PC-9 (cell line): ENCODE results near the gene LHX1.

ENCODE experiments used
- EZH2 ChIP-seq: fragments of 200-600 bp; sonication (generic); IDR thresholded peaks from 2 replicates; pipeline ENCODE4 v1.8.0; 2017; ENCODE audit warnings: antibody characterized with exemption, low read depth
- TF ChIP-seq, protein P1 (sequence below): fragments of 200-600 bp; sonication (generic); conservative IDR thresholded peaks from 2 replicates; pipeline ENCODE4 v1.6.1; 2017; ENCODE audit warnings: mixed run types, antibody characterized with exemption, mild to moderate bottlenecking, moderate library complexity

GRCh38 chr17:36947922-36948716, 10.8 kb downstream of the LHX1 start:
- TF ChIP-seq, protein P1, sequence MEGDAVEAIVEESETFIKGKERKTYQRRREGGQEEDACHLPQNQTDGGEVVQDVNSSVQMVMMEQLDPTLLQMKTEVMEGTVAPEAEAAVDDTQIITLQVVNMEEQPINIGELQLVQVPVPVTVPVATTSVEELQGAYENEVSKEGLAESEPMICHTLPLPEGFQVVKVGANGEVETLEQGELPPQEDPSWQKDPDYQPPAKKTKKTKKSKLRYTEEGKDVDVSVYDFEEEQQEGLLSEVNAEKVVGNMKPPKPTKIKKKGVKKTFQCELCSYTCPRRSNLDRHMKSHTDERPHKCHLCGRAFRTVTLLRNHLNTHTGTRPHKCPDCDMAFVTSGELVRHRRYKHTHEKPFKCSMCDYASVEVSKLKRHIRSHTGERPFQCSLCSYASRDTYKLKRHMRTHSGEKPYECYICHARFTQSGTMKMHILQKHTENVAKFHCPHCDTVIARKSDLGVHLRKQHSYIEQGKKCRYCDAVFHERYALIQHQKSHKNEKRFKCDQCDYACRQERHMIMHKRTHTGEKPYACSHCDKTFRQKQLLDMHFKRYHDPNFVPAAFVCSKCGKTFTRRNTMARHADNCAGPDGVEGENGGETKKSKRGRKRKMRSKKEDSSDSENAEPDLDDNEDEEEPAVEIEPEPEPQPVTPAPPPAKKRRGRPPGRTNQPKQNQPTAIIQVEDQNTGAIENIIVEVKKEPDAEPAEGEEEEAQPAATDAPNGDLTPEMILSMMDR, result no peak
- TF ChIP-seq EZH2, result no peak
